HG03196 (cell line): Measurements from ENCODE around the gene NRIP3.

ENCODE experiments used
- ATAC-seq: cut with Tn5 transposase; IDR thresholded peaks from one replicate; pipeline ENCODE4 v1.9.1; 2021; ENCODE audit not compliant: unreplicated experiment

NRIP3 gene

DNA sequence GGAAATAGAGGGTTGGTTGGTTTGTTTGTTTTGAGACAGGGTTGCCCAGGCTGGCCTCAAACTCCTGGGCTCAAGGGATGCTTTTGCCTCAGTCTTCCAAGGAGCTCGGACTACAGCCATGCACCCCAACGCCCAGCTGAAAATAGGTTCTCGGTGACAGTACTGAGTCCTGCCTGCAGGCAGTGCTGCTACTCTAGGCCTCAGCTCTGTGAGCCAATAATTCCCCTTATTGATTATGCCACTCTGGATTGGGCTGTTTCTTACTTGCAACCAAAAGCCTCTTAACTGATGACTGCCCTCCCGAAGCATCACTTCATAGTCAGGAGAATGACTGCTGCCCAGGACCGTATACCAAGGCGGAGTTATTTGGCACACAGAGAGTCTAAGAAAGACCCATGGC, 69.9 kb downstream of the NRIP3 start:
- no peak for ATAC-seq

- ATAC-seq: no peak
Measured at GRCh38 chr11:8932564-8933180, 71.1 kb downstream of the NRIP3 start, which contains the start of gene C11orf16. Gene C11orf16, minus strand, starts transcription at chr11:8932947. Its CDS starts 639 bp downstream, at chr11:8932308.
